HTR-8/SVneo (cell line): Measurements from ENCODE around the gene PCGF3.
"Not testable (repeated sequence)": the region's sequence is repeated elsewhere in the genome, so short reads cannot be mapped to it uniquely, and the experiment has no call there.

ENCODE experiments used
- DNase-seq: peaks from one replicate; pipeline ENCODE4 v3.0.0; 2011; ENCODE audit warnings: low spot score, mixed read lengths; ENCODE audit not compliant: insufficient read length
- FAIRE-seq: peaks from 2 replicates; lab custom pipeline; 2011; peaks lifted over from hg19 to GRCh38; lab: Jason Lieb, UNC

The PCGF3 gene

DNA sequence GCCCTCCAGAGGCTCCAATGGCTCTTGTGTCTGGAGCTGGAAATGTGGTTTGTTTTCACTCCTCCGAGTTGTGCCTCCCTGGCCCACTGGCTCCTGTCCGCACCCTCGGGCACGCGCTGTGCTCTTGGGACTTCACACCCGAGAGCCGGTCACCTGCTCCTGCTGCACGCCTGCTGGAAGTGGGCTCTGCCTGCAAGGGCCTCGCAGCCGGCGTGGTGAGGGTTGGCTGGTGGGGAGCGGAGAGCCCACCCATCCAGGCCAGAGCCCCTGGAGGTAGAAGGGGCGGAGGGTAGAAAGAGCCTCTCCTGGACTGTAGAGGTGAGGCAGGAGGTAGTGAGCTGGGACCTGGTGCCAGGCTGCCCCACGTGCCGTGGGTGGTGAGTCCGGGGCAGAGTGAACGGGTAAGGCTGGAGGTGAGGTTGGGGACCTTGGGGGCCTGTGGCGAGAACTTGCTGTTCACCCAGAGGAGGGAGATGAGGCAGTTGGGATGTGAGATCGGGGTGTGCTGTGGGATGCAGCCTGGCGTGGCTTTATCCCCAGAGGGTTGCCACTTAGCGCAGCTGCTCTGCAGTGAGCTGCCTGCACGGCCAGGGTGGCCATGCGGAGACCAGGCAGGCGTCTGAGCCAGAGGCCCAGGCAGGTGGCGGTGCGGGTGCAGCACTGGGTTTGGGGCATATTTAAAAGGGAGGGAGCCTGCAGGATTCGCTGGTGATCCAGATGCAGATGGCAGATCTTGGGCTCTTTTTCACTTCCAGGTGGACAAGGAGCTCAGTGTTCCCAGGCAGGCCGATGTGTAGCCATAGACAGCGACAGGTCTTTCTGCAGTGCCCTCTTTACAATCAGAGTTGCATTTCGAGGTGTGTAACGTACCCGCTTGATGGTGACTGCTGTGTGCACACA is 48.8 kb downstream of the PCGF3 start:
- no peak for DNase-seq
- no peak for FAIRE-seq

DNA sequence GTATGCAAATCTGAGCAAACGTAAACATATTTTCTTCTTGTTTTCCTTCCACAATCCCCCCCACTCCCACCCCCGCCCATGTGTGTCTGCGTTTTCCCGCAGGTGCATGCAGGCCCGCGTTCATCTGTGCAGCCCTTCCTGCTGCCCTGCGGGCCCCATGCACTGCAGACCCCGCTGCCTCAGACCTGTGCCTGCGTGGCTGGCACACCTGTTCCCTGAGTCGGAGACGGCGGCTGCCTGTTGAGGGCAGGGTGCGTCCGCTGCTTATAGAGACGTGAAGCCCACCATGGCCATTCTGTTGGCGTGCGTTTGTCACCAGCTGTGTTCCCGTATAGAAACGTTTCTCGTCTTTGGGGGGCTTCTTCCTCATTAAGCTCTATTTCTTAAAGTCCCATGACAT is 51.5 kb downstream of the PCGF3 start:
- DNase-seq (no peak), FAIRE-seq (no peak)

GRCh38 chr4:759810-760209 is 54.2 kb downstream of the PCGF3 start:
- not testable (repeated sequence) for FAIRE-seq

DNA sequence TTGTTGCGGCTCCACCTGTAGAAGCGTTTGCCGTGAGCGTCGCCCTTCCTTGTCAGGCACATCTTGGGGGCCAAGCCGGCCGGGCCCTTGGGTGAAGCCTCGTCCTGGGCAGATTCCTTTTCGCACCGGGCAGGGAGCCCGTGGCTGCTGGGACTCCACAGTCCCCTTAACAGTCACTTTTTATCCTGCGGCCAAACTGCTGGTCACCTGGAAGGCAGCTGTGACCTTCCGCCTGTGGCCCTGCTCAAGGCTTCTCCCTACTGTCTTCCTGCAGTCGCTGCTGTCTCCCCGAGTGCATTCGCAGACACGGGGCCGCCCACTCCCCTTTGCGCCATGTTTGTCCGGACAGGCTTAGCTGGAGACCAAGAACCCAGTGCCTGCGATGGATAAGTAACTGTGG is 55.0 kb downstream of the PCGF3 start:
- no peak for DNase-seq
- no peak for FAIRE-seq

More at GRCh38 chr4:759810-760209, 54.2 kb downstream of the PCGF3 start:
- DNase-seq = not testable (repeated sequence)

DNA sequence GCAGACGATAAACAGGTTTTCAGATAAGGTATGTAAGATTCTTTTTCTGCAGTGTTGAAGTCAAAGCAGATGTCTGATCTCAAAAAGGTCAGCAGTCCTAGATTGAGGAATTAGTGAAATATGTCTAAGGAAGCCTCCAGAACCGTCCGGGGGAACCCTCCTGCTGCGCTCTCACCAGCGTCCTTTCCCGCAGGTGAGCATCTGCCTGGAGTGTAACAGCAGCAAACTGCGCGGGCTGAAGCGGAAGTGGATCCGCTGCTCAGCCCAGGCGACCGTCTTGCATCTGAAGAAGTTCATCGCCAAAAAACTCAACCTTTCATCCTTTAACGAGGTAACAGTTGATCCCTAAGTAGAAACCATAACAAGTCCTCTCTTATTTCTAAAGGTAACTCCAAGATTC is 55.5 kb downstream of the PCGF3 start:
- FAIRE-seq (no peak), DNase-seq (no peak)

DNA sequence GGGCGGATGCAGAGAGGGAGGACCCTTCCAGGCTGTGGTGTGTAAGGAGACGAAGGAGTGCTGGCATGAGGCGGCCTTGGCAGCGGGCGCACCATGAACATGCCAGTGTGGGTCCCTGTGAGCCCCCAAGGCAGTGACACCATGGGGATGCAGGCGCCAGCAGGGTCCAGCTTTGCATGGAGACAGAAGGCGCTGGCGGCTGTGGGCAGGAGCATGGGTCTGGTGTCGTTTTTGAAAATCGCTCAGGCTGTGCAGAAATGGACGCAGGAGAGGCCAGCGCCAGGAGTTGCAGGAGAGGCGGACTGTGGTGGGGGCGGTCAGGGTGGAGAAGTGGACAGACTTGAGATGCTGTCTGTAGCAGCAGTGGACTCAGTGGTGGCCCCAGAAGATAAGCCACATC is 56.1 kb downstream of the PCGF3 start:
- no peak for FAIRE-seq
- DNase-seq = no peak

DNA sequence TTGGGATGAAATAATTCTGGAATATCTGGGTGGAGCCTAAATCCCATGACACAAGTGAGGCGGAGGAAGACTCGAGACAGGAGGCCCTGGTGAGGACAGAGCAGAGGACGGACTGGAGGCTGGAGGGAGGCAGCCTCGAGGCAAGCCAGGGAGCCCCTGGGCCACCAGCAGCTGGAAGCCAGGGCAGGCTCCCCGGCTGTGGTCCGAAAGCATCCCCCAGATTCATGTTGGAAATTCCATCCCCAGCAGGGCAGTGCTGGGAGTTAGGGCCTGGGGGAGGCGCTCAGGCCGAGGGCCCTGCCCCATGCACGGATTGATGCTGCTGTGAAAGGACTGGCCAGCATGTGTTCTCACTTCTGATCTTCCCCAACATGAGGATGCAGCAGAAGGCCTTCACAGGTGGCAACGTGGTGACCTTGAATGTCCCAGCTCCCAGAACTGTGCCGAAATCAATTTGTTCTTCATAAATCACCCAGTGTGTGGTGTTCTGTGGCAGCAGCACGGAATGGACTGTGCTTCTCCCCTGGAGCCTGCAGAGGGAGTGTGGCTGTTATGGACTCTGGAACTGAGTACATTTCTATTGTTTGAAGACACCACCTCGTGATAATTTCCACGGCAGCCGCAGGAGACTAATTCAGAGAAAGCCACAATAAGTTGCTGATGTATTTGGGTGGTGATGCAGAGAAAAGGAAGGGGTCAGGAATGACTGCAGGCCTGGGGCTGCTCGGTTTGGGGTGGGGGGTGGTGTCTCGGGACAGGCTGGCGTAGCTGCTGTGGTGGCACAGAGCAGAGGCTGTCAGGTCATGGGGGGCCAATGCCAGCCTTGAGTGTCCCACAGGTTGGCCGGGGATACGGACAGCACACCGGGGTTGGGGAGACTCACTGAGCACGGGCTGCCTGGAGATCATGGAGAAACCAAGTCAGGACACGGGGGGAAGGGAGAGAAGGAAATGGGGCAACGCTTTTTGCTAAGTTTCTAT is 56.9 kb downstream of the PCGF3 start:
- peak; percentile 28 for FAIRE-seq

GRCh38 chr4:763191-763810 is 57.7 kb downstream of the PCGF3 start:
- no peak for DNase-seq
- FAIRE-seq = no peak

More for the DNA sequence above, 56.9 kb downstream of the PCGF3 start:
- DNase-seq = no peak

- DNase-seq (no peak), FAIRE-seq (no peak)
Measured at GRCh38 chr4:763922-764321, 58.3 kb downstream of the PCGF3 start.

- FAIRE-seq (no peak), DNase-seq (no peak)
Measured at GRCh38 chr4:764405-765169, 59.0 kb downstream of the PCGF3 start.

- no peak for DNase-seq
- FAIRE-seq = no peak
Measured at GRCh38 chr4:766152-766515, 60.5 kb downstream of the PCGF3 start.

DNA sequence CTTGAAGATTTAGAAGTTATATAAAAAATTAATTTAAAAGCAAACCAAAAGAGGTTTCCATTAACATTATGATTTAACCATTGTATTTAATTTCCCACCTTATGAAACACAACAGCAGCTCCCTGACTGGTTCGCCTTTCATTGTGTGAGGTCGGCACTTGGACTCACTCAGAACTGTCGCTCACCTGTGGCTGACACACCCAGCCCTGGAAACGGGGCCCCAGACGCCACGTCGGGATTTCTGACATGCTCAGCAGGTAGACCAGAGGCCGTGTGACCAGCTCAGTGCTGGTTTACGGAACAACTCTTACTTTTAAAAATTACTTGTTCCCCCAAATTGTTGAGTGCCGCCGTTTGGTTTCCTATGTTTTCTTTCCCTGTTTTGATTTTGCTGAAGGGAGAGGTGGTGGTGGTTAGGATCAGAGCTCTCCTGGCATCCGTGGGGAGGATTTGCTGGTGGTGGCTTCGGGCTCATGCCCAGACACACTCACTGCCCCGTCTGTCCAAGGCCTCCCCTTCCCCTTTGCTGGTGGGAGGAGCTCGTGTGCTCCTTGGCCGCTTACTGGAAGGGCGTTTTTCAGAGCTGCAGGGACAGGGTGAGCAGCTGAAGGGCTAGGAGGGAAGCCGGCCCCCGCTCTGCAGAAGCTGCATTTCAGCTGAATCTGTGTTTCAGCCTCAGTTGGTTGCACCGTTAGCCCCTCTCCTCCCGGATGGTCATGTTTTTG is 61.1 kb downstream of the PCGF3 start:
- DNase-seq (no peak), FAIRE-seq (no peak)

DNA sequence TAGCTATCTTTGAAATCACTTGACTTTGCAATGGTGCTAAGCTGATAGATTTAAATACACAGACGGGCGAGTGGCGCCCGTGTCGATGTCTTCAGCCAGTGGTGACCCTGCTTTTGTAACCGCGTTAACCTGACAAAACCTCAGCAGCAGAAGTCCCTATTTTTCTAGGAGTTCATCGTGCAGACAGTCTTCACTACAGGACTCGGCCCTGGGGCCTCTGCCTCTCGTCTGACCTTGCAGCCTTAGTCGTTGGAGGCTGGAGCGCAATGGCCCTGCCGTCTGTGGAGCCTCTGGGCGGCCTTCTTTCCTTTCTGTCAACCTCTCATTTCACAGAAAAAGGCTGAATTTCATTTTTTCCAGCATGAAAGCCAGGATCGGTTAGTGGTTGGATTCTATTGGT is 62.4 kb downstream of the PCGF3 start:
- FAIRE-seq = no peak
- no peak for DNase-seq

GRCh38 chr4:768995-769394 is 63.4 kb downstream of the PCGF3 start:
- FAIRE-seq (no peak), DNase-seq (no peak)

GRCh38 chr4:769511-769910 is 63.9 kb downstream of the PCGF3 start:
- DNase-seq (no peak), FAIRE-seq (no peak)

DNA sequence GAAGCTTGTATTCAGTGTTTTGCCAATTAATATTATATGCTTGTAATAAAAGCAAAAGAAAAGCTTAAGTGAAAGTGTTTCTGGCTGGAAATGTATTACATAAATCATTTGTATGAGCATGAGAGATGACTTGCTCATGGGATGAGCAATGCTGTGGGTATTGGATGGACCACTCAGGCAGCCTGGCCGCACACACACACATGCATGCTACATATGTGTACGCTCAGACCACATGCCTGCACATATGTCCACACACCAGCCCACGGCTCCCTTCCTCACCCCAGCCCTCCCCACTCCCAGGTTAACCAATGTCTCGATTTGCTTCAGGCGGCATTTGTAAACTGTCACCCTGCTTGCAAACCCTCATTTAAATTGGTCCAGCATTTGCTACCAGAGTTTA is 64.4 kb downstream of the PCGF3 start:
- no peak for DNase-seq
- no peak for FAIRE-seq

- FAIRE-seq (no peak), DNase-seq (no peak)
Measured at GRCh38 chr4:771464-771863, 65.8 kb downstream of the PCGF3 start.

GRCh38 chr4:772118-772517 is 66.5 kb downstream of the PCGF3 start:
- DNase-seq (no peak), FAIRE-seq (no peak)

- FAIRE-seq = no peak
Measured at GRCh38 chr4:772776-773175, 67.1 kb downstream of the PCGF3 start.

More at GRCh38 chr4:772776-773175, 67.1 kb downstream of the PCGF3 start:
- no peak for DNase-seq
